ENCODE results near the gene HAP1. TPM values are rescaled to one million over a fixed set of nuclear protein-coding genes. Genes with fewer than 3 reads are reported as not detected.

The HAP1 gene
- total RNA-seq, 4 donors from 2014 or later, result 2.2 TPM; not detected in 3

DNA sequence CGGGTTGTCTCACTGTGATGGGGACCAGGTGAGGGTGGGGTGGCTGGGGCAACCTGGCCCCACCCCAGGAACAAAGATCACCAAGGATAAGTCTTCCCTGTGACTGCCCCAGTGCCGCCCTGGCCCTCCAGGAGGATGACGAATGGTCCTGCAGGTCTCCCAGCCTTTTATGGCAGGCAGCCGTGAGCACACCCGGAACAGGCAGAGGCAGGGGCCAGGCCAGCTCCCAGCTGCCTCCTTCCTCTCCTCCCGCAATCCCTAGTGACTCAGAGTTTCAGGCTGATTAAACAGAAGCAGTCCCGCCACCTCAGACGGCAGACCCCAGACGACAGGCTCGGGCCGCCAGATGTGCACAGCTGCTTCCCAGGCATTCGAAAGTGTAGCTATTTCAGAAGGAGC is 38.7 kb upstream of the HAP1 start:
- Histone ChIP-seq H3K4me3 (no peak overlapping the region), H3K9me3 (no peaks in the 10 kb centered on the region), H3K4me1 (peaks cover 0 to 42% of the 10 kb centered on the region in 2 donors), H3K27me3 (no peaks in the 10 kb centered on the region), H3K36me3 (no peaks in the 10 kb centered on the region), H3K27ac (peak overlapping the region; percentile 53 to 71)
- intact Hi-C loops (cut with DNase I; ENCODE audit: low total_unique reads), result no loop called here
- peak; percentile 69 to 73 for DNase-seq
- TF ChIP-seq, protein P1, sequence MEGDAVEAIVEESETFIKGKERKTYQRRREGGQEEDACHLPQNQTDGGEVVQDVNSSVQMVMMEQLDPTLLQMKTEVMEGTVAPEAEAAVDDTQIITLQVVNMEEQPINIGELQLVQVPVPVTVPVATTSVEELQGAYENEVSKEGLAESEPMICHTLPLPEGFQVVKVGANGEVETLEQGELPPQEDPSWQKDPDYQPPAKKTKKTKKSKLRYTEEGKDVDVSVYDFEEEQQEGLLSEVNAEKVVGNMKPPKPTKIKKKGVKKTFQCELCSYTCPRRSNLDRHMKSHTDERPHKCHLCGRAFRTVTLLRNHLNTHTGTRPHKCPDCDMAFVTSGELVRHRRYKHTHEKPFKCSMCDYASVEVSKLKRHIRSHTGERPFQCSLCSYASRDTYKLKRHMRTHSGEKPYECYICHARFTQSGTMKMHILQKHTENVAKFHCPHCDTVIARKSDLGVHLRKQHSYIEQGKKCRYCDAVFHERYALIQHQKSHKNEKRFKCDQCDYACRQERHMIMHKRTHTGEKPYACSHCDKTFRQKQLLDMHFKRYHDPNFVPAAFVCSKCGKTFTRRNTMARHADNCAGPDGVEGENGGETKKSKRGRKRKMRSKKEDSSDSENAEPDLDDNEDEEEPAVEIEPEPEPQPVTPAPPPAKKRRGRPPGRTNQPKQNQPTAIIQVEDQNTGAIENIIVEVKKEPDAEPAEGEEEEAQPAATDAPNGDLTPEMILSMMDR (IDR thresholded peaks at IDR 0.05), result no peak
- TF ChIP-seq POLR2A (IDR thresholded peaks at IDR 0.05), result no peak

- Histone ChIP-seq H3K4me1 (peaks cover 0 to 37% of the 10 kb centered on the region in 2 donors), H3K27ac (peak overlapping the region; percentile 53 to 71), H3K4me3 (no peak overlapping the region), H3K27me3 (no peaks in the 10 kb centered on the region), H3K36me3 (no peaks in the 10 kb centered on the region), H3K9me3 (no peaks in the 10 kb centered on the region)
- TF ChIP-seq, protein P1 (IDR thresholded peaks at IDR 0.05), result no peak
- TF ChIP-seq POLR2A (IDR thresholded peaks at IDR 0.05), result no peak
- no peak for DNase-seq
- intact Hi-C loops (cut with DNase I; ENCODE audit: low total_unique reads), result no loop called here
These were observed 38.2 kb upstream of the HAP1 start for GRCh38 chr17:41772586-41773189.

DNA sequence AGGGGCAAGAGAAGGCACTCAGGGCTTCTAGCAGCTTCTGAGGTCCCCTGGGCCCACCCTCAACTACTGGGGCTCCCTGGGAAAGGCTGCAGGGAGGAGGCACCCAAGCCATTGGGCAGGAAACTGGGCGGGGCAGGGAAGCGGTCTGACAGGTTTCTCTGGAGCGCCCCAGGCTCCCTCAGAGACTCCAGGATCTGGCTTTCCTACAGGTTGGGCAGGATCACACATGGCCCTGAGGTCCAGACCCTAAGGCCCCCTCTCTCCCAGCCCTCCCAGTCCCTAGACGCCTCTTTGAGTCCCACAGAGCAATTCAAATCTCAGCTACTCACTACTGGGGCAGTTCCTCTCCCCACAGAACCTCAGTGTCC is 37.8 kb upstream of the HAP1 start:
- TF ChIP-seq, protein P1 (IDR thresholded peaks at IDR 0.05), result no peak
- TF ChIP-seq POLR2A (IDR thresholded peaks at IDR 0.05), result no peak
- H3K27ac ChIP-seq, result peak overlapping the region; percentile 53 to 71
- no peaks in the 10 kb centered on the region for H3K27me3 ChIP-seq
- no peaks in the 10 kb centered on the region for H3K36me3 ChIP-seq
- no peak for DNase-seq
- H3K4me1 ChIP-seq, result peaks cover 0 to 34% of the 10 kb centered on the region in 2 donors
- H3K4me3 ChIP-seq, result no peak overlapping the region
- H3K9me3 ChIP-seq, result no peaks in the 10 kb centered on the region
- intact Hi-C loops (cut with DNase I; ENCODE audit: low total_unique reads), result no loop called here

- Histone ChIP-seq H3K4me3 (no peak overlapping the region), H3K9me3 (no peaks in the 10 kb centered on the region), H3K27ac (peak overlapping the region in 1 of 2 donors; percentile 53), H3K4me1 (peaks cover 0 to 28% of the 10 kb centered on the region in 2 donors), H3K27me3 (no peaks in the 10 kb centered on the region), H3K36me3 (no peaks in the 10 kb centered on the region)
- intact Hi-C loops (cut with DNase I; ENCODE audit: low total_unique reads), result no loop called here
- TF ChIP-seq, protein P1 (IDR thresholded peaks at IDR 0.05), result no peak
- TF ChIP-seq POLR2A (IDR thresholded peaks at IDR 0.05), result no peak
- no peak for DNase-seq
These were observed 37.2 kb upstream of the HAP1 start for GRCh38 chr17:41771389-41772206.

DNA sequence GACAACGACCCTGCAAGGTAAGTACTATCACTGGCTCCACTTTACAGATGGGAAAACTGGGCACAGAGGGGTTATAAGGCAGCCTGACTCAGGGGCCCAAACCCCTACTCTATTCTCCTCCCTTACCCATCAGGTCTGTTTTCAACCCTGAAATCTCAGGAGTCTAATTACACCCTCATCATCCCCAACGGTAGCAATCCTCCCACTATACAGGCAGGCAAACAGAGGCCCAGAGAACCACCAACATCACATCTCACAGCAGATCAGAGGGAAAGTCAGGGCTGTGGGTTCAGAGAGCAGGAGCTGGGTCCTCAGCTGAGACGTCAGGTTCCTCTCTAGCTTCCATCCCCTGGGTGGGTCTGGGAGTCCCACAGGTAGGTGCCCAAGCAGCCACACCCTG is 35.5 kb upstream of the HAP1 start:
- H3K4me1 ChIP-seq, result peaks cover 0 to 14% of the 10 kb centered on the region in 2 donors
- intact Hi-C loops (cut with DNase I; ENCODE audit: low total_unique reads), result no loop called here
- TF ChIP-seq POLR2A (IDR thresholded peaks at IDR 0.05), result no peak
- TF ChIP-seq, protein P1 (IDR thresholded peaks at IDR 0.05), result no peak
- no peak overlapping the region for H3K4me3 ChIP-seq
- H3K9me3 ChIP-seq, result no peaks in the 10 kb centered on the region
- no peaks in the 10 kb centered on the region for H3K27me3 ChIP-seq
- H3K36me3 ChIP-seq, result no peaks in the 10 kb centered on the region
- no peak for DNase-seq
- H3K27ac ChIP-seq, result no peak overlapping the region
